Naive thymus-derived CD4-positive, alpha-beta T cell (primary cell): ENCODE measurements around the gene AREL1. TPM values are rescaled to one million over a fixed set of nuclear protein-coding genes. Genes with fewer than 3 reads are reported as not detected.
A peak's percentile ranks its signal among the peaks of the same experiment; 100 is the strongest.

Source experiments
- ATAC-seq: fragments of 150-1000 bp; cut with Tn5 transposase; 2 replicates; pipeline ENCODE4 v1.10.0; 2021; ENCODE audit warnings: mild to moderate bottlenecking, moderate library complexity
- CTCF ChIA-PET: fragments of 350-600 bp; sonication (Branson Sonifier 250); formaldehyde crosslinking; loops from one replicate; lab custom pipeline; 2021; ENCODE audit warnings: antibody characterized with exemption; lab: Charles Lee
- POLR2A ChIA-PET: fragments of 350-600 bp; sonication (Branson Sonifier 250); formaldehyde crosslinking; loops from one replicate; lab custom pipeline; 2021; ENCODE audit warnings: antibody characterized with exemption, inconsistent platforms; lab: Charles Lee
- DNase-seq, 9 donors: peaks; one replicate each; pipeline versions ENCODE4 v3.0.0 to v3.0.0-alpha.2; 2020 to 2022; ENCODE audit warnings: mixed read lengths in 1 of 9
- H3K27ac ChIP-seq: one replicate; pipeline ENCODE4 v1.7.0; 2013; ENCODE audit warnings: mild to moderate bottlenecking, low read depth, low read length, moderate library complexity
- H3K27me3 ChIP-seq, 2 donors: one replicate each; pipeline ENCODE4 v1.7.0; 2013; ENCODE audit warnings: low read length in 2 of 2, mild to moderate bottlenecking in 2 of 2, moderate library complexity in 2 of 2; ENCODE audit not compliant: control insufficient read depth in 2 of 2, insufficient read depth in 2 of 2
- H3K36me3 ChIP-seq, 3 experiments: 1 replicate in 2 of 3; 2 replicates in 1 of 3; pipeline ENCODE4 v1.7.0; 2013; ENCODE audit warnings: low read length in 3 of 3, mild to moderate bottlenecking in 3 of 3, moderate library complexity in 1 of 3; ENCODE audit not compliant: insufficient read depth in 3 of 3, control insufficient read depth in 2 of 3
- H3K4me1 ChIP-seq, 2 donors: one replicate each; pipeline ENCODE4 v1.7.0; 2013; ENCODE audit warnings: low read length in 2 of 2, mild to moderate bottlenecking in 2 of 2, moderate library complexity in 1 of 2; ENCODE audit not compliant: control insufficient read depth in 2 of 2, insufficient read depth in 2 of 2
- H3K4me3 ChIP-seq: 2 replicates; pipeline ENCODE4 v1.7.0; 2013; ENCODE audit warnings: mild to moderate bottlenecking, low read length
- H3K9me3 ChIP-seq, 3 experiments: 1 replicate in 2 of 3; 2 replicates in 1 of 3; pipeline ENCODE4 v1.7.0; 2013; ENCODE audit warnings: low read length in 3 of 3; ENCODE audit not compliant: control insufficient read depth in 2 of 3
- H3K27ac Mint-ChIP-seq, 9 donors: one replicate each; pipeline ENCODE4 v1.8.0; 2020 to 2022; ENCODE audit warnings: mixed read lengths in 9 of 9, mild to moderate bottlenecking in 8 of 9, moderate library complexity in 5 of 9, inconsistent platforms in 2 of 9
- H3K27me3 Mint-ChIP-seq, 5 donors: one replicate each; pipeline ENCODE4 v1.8.0; 2021 to 2022; ENCODE audit warnings: mixed read lengths in 5 of 5, mild to moderate bottlenecking in 1 of 5
- H3K36me3 Mint-ChIP-seq, 5 donors: one replicate each; pipeline ENCODE4 v1.8.0; 2020 to 2022; ENCODE audit warnings: mixed read lengths in 5 of 5, mild to moderate bottlenecking in 3 of 5, inconsistent platforms in 1 of 5
- H3K4me1 Mint-ChIP-seq, 7 donors: one replicate each; pipeline ENCODE4 v1.8.0; 2020 to 2022; ENCODE audit warnings: mixed read lengths in 7 of 7, mild to moderate bottlenecking in 3 of 7, inconsistent platforms in 1 of 7
- H3K4me3 Mint-ChIP-seq, 10 donors: one replicate each; pipeline ENCODE4 v1.8.0; 2020 to 2022; ENCODE audit warnings: mild to moderate bottlenecking in 10 of 10, mixed read lengths in 10 of 10, moderate library complexity in 6 of 10, inconsistent platforms in 2 of 10
- H3K9me3 Mint-ChIP-seq, 11 donors: one replicate each; pipeline ENCODE4 v1.8.0; 2020 to 2022; ENCODE audit warnings: mixed read lengths in 11 of 11, mild to moderate bottlenecking in 4 of 11, inconsistent platforms in 1 of 11, moderate library complexity in 1 of 11
- intact Hi-C, 2 donors: fragments of 100-400 bp; cut with micrococcal nuclease; formaldehyde crosslinking; loops; one replicate each; pipeline ENCODE4 v1.15.1; 2023
- polyA plus RNA-seq, 2 donors: library from polyadenylated mRNA; unstranded; fragments of 300-500 nt; fragmentation: Illumina TruSeq; gene quantifications; one replicate each; pipeline ENCODE4 v1.2.3, GENCODE V29; 2021
- total RNA-seq, 6 experiments: library from RNA in 5 of 6; stranded (reverse) in 5 of 6; gene quantifications; 1 replicate in 5 of 6; 2 replicates in 1 of 6; pipeline ENCODE4 v1.2.3 and lab custom pipeline; 2021 to 2026

Gene AREL1
- total and polyA plus RNA-seq, 7 experiments from 2014 or later: 16.1 to 52.0 (median 42.7) TPM

- ChIA-PET CTCF (interaction anchor here (0.6 kb wide), 1 partner anchor 141 kb away, joined by 3 read pairs; no protein-coding TSS in a partner anchor), POLR2A (no interaction called here)
- no peak for DNase-seq
- peaks cover 0 to 4% (median 0%) of the 10 kb centered on the region in 7 donors for H3K4me1 Mint-ChIP-seq
- Histone ChIP-seq H3K27me3 (no peaks in the 10 kb centered on the region), H3K9me3 (no peaks in the 10 kb centered on the region), H3K27ac (no peak overlapping the region), H3K4me3 (no peak overlapping the region), H3K4me1 (no peaks in the 10 kb centered on the region), H3K36me3 (peaks cover 2 to 38% (median 4%) of the 10 kb centered on the region in 3 experiments)
- no peaks in the 10 kb centered on the region for H3K27me3 Mint-ChIP-seq
- intact Hi-C loops: no loop called here
- no peak for ATAC-seq
- H3K9me3 Mint-ChIP-seq: no peaks in the 10 kb centered on the region
- H3K27ac Mint-ChIP-seq: peak overlapping the region in 2 of 9 donors; percentile 10 to 21
- no peak overlapping the region for H3K4me3 Mint-ChIP-seq
- peaks cover 0 to 32% (median 17%) of the 10 kb centered on the region in 5 donors for H3K36me3 Mint-ChIP-seq
These were observed 26.6 kb upstream of the AREL1 start for GRCh38 chr14:74739293-74740030.

DNA sequence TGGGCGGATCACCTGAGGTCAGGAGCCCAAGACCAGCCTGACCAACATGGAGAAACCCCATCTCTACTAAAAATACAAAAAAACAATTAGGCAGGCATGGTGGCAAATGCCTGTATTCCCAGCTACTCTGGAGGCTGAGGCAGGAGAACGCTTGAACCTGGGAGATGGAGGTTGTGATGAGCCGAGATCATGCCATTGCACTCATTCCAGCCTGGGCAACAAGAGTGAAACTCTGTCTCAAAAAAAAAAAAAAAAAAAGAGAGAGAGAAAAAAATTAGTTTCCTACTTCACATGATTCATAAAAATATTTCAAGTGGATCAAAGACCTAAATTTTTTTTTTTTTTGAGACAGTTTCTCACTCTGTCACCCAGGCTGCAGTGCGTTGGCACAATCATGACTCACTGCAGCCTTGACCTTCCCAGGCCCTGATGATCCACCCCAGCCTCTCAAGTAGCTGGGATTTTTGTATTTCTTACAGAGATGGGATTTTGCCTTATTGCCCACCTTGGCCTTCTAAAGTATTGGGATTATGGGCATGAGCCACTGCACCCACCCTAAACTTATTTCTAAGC lies 25.0 kb upstream of the AREL1 start:
- Mint-ChIP-seq H3K36me3 (peaks cover 0 to 44% (median 17%) of the 10 kb centered on the region in 5 donors), H3K27ac (no peak overlapping the region), H3K9me3 (no peaks in the 10 kb centered on the region), H3K4me1 (peaks cover 0 to 4% (median 0%) of the 10 kb centered on the region in 7 donors), H3K4me3 (no peak overlapping the region), H3K27me3 (no peaks in the 10 kb centered on the region)
- ChIA-PET POLR2A (interaction anchor here (0.6 to 0.9 kb wide), 2 partner anchors 13 to 26 kb away, joined by 3 read pairs; no protein-coding TSS in a partner anchor), CTCF (no interaction called here)
- ATAC-seq (no peak), DNase-seq (no peak)
- Histone ChIP-seq H3K9me3 (no peaks in the 10 kb centered on the region), H3K4me1 (no peaks in the 10 kb centered on the region), H3K27ac (no peak overlapping the region), H3K27me3 (no peaks in the 10 kb centered on the region), H3K36me3 (peaks cover 7 to 52% (median 17%) of the 10 kb centered on the region in 3 experiments), H3K4me3 (no peak overlapping the region)
- intact Hi-C loops: no loop called here

DNA sequence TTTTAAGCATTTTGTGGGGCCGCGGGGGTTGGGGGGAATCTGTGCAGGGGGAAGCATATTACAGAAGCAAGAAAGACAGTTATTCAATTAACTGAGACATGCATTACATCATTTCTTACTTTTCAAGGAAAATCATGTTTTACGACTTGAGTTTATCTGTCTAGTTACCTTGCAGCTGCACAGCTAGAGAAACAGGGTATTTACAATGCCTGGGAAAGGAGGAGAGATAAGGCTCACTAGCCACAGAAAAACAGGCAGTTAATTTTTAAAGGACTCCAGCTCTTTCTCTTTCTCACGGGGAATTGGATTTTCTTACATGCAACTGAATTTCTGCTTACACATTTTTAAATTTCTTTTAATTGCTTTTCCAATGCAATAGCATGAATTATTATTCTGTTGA lies 22.2 kb upstream of the AREL1 start:
- no peaks in the 10 kb centered on the region for H3K27me3 Mint-ChIP-seq
- no peak overlapping the region for H3K27ac Mint-ChIP-seq
- H3K36me3 ChIP-seq: peaks cover 14 to 67% (median 22%) of the 10 kb centered on the region in 3 experiments
- H3K4me3 ChIP-seq: no peak overlapping the region
- H3K4me1 ChIP-seq: no peaks in the 10 kb centered on the region
- H3K27me3 ChIP-seq: no peaks in the 10 kb centered on the region
- ATAC-seq (no peak), DNase-seq (no peak)
- no peaks in the 10 kb centered on the region for H3K9me3 Mint-ChIP-seq
- H3K36me3 Mint-ChIP-seq: peaks cover 0 to 53% (median 22%) of the 10 kb centered on the region in 5 donors
- intact Hi-C loops: no loop called here
- POLR2A ChIA-PET: no interaction called here
- H3K4me3 Mint-ChIP-seq: no peak overlapping the region
- peaks cover 0 to 4% (median 0%) of the 10 kb centered on the region in 7 donors for H3K4me1 Mint-ChIP-seq
- H3K27ac ChIP-seq: no peak overlapping the region
- CTCF ChIA-PET: interaction anchor here (0.6 kb wide), 1 partner anchor 569 kb away, joined by 3 read pairs; no protein-coding TSS in a partner anchor
- H3K9me3 ChIP-seq: no peaks in the 10 kb centered on the region

GRCh38 chr14:74733221-74733620 lies 20.3 kb upstream of the AREL1 start:
- Mint-ChIP-seq H3K27me3 (no peaks in the 10 kb centered on the region), H3K4me1 (peaks cover 0 to 7% (median 0%) of the 10 kb centered on the region in 7 donors), H3K9me3 (no peaks in the 10 kb centered on the region), H3K27ac (no peak overlapping the region), H3K36me3 (peaks cover 0 to 49% (median 14%) of the 10 kb centered on the region in 5 donors), H3K4me3 (no peak overlapping the region)
- Histone ChIP-seq H3K4me3 (no peak overlapping the region), H3K27ac (no peak overlapping the region), H3K27me3 (no peaks in the 10 kb centered on the region), H3K9me3 (no peaks in the 10 kb centered on the region), H3K4me1 (no peaks in the 10 kb centered on the region), H3K36me3 (peaks cover 14 to 64% (median 19%) of the 10 kb centered on the region in 3 experiments)
- POLR2A ChIA-PET: no interaction called here
- CTCF ChIA-PET: interaction anchor here (0.6 kb wide), 1 partner anchor 69 kb away, joined by 5 read pairs; no protein-coding TSS in a partner anchor
- intact Hi-C loops: no loop called here
- DNase-seq (no peak), ATAC-seq (no peak)

- no peak overlapping the region for H3K27ac ChIP-seq
- H3K9me3 ChIP-seq: no peaks in the 10 kb centered on the region
- Mint-ChIP-seq H3K27ac (peak overlapping the region in 1 of 9 donors; percentile 36), H3K36me3 (peaks cover 0 to 44% (median 15%) of the 10 kb centered on the region in 5 donors), H3K27me3 (no peaks in the 10 kb centered on the region), H3K4me1 (peaks cover 0 to 7% (median 0%) of the 10 kb centered on the region in 7 donors), H3K4me3 (no peak overlapping the region), H3K9me3 (no peaks in the 10 kb centered on the region)
- H3K27me3 ChIP-seq: no peaks in the 10 kb centered on the region
- no peak overlapping the region for H3K4me3 ChIP-seq
- DNase-seq (no peak), ATAC-seq (no peak)
- H3K4me1 ChIP-seq: no peaks in the 10 kb centered on the region
- intact Hi-C loops: no loop called here
- POLR2A ChIA-PET: no interaction called here
- CTCF ChIA-PET: no interaction called here
- peaks cover 14 to 56% (median 19%) of the 10 kb centered on the region in 3 experiments for H3K36me3 ChIP-seq
These were observed 19.5 kb upstream of the AREL1 start for GRCh38 chr14:74732387-74732786.

DNA sequence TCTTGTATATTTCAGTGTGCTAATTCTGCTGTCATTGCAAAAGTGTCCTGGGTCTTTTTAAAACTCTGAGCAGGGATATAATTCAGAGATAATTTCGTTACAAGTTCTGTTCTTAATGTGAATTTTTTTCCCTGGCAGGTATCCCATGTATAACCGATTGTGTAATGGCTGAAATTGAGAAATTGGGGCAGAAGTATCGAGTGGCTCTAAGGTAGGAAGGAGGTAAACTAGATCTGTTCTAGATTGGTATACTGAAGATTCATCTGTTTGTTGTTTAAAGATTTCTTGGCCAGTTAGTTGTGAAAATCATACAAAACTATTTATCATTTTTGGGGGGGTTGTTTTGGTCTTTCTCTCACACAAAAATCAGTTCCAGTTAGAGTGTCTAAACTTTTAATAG lies 10.3 kb upstream of the AREL1 start:
- H3K27ac ChIP-seq: no peak overlapping the region
- Mint-ChIP-seq H3K36me3 (peaks cover 0 to 25% (median 19%) of the 10 kb centered on the region in 5 donors), H3K27ac (no peak overlapping the region), H3K9me3 (no peaks in the 10 kb centered on the region), H3K4me3 (no peak overlapping the region), H3K27me3 (no peaks in the 10 kb centered on the region), H3K4me1 (peaks cover 0 to 5% (median 0%) of the 10 kb centered on the region in 7 donors)
- no peaks in the 10 kb centered on the region for H3K27me3 ChIP-seq
- no peak overlapping the region for H3K4me3 ChIP-seq
- H3K36me3 ChIP-seq: peaks cover 0 to 40% (median 3%) of the 10 kb centered on the region in 3 experiments
- CTCF ChIA-PET: no interaction called here
- POLR2A ChIA-PET: no interaction called here
- no peaks in the 10 kb centered on the region for H3K4me1 ChIP-seq
- ATAC-seq (no peak), DNase-seq (no peak)
- intact Hi-C loops: no loop called here
- no peaks in the 10 kb centered on the region for H3K9me3 ChIP-seq
